ENCODE data around the gene GPR32. TPM values are rescaled to one million over a fixed set of nuclear protein-coding genes. Genes with fewer than 3 reads are reported as not detected.

The GPR32 gene
- total and polyA plus RNA-seq, 2 of the 8 experiments (the other 6 are each of a cell fraction or from before 2014, with no cell fraction given) = not detected

DNA sequence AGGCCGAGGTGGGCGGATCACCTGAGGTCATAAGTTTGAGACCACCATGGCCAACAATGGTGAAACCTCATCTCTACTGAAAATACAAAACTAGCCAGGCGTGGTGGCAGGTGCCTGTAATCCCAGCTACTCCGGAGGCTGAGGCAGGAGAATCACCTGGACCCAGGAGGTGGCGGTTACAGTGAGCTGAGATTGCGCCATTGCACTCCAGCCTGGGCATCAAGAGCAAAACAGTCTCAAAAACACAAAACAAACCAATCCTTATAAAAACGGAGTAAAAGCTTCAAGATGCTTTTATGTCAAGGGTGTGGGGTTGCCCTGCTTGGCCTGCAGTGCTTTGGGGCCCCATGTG is 27.1 kb downstream of the GPR32 start (continued):
- TF ChIP-seq, protein P1, sequence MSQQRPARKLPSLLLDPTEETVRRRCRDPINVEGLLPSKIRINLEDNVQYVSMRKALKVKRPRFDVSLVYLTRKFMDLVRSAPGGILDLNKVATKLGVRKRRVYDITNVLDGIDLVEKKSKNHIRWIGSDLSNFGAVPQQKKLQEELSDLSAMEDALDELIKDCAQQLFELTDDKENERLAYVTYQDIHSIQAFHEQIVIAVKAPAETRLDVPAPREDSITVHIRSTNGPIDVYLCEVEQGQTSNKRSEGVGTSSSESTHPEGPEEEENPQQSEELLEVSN (IDR thresholded peaks at IDR 0.05) = no peak
- TF ChIP-seq, protein P2, sequence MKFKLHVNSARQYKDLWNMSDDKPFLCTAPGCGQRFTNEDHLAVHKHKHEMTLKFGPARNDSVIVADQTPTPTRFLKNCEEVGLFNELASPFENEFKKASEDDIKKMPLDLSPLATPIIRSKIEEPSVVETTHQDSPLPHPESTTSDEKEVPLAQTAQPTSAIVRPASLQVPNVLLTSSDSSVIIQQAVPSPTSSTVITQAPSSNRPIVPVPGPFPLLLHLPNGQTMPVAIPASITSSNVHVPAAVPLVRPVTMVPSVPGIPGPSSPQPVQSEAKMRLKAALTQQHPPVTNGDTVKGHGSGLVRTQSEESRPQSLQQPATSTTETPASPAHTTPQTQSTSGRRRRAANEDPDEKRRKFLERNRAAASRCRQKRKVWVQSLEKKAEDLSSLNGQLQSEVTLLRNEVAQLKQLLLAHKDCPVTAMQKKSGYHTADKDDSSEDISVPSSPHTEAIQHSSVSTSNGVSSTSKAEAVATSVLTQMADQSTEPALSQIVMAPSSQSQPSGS (IDR thresholded peaks at IDR 0.05; ENCODE audit: low read length) = no peak
- TF ChIP-seq EZH2 (IDR thresholded peaks at IDR 0.05; ENCODE audit: low read depth, low read length, severe bottlenecking) (no peak), TAF1 (IDR thresholded peaks at IDR 0.05; ENCODE audit: low read depth, low read length) (no peak)
